Esophagus squamous epithelium (tissue), 5 donors: Measurements from ENCODE around the gene DHCR7. TPM values are rescaled to one million over a fixed set of nuclear protein-coding genes. Genes with fewer than 3 reads are reported as not detected.

Source experiments
- DNase-seq: peaks from one replicate; lab custom pipeline; 2025; lab: John Stamatoyannopoulos, UW
- H3K27ac ChIP-seq, 4 donors: fragments of 200-600 bp; sonication (generic); one replicate each; pipeline ENCODE4 v1.5.1; 2016 to 2019; ENCODE audit warnings: mild to moderate bottlenecking in 1 of 4
- H3K27me3 ChIP-seq, 4 donors: fragments of 200-600 bp; sonication (generic); 1 replicate in 3 of 4; 2 replicates in 1 of 4; pipeline versions ENCODE4 v1.5.1 to v1.6.0; 2017 to 2021; ENCODE audit warnings: antibody characterized with exemption in 1 of 4
- H3K36me3 ChIP-seq, 3 donors: fragments of 200-600 bp; sonication (generic); one replicate each; pipeline ENCODE4 v1.5.1; 2016 to 2019
- H3K4me1 ChIP-seq, 3 donors: fragments of 200-600 bp; sonication (generic); one replicate each; pipeline ENCODE4 v1.5.1; 2017 to 2019
- H3K4me3 ChIP-seq, 4 donors: fragments of 200-600 bp; sonication (generic); 1 replicate in 3 of 4; 2 replicates in 1 of 4; pipeline ENCODE4 v1.5.1; 2016 to 2019; ENCODE audit warnings: mild to moderate bottlenecking in 2 of 4, moderate library complexity in 1 of 4
- H3K9me3 ChIP-seq, 3 donors: fragments of 200-600 bp; sonication (generic); one replicate each; pipeline ENCODE4 v1.5.1; 2016 to 2019
- POLR2A ChIP-seq, 4 donors: fragments of 450-650 bp; IDR thresholded peaks; one replicate each; pipeline ENCODE4 v1.6.1; 2017; ENCODE audit warnings: antibody characterized with exemption in 4 of 4, mild to moderate bottlenecking in 4 of 4, moderate library complexity in 3 of 4
- WGBS, 2 donors: methylation state at CpG; one replicate each; pipeline ENCODE4 v1.1.5; 2018; 5-methylcytosine and 5-hydroxymethylcytosine counted together
- intact Hi-C: fragments of 100-400 bp; cut with DNase I; formaldehyde crosslinking; loops from one replicate; pipeline ENCODE4 v1.15.0; 2022
- total RNA-seq, 4 donors: library from RNA; depleted of rRNA; stranded (reverse); fragments of >200 nt; gene quantifications; one replicate each; pipeline ENCODE4 v1.1.0, GENCODE V29; 2016
- TF ChIP-seq, protein P1 (sequence below), 6 experiments: fragments of 450-650 bp in 4 of 6; fragments of 200-600 bp in 2 of 6; sonication (generic) in 2 of 6; IDR thresholded peaks; one replicate each; pipeline ENCODE4 v1.5.1; 2016 to 2019; ENCODE audit warnings: antibody characterized with exemption in 6 of 6, mild to moderate bottlenecking in 4 of 6, moderate library complexity in 4 of 6
- donor health status: DM: yes; HTN: yes; CAD: no.

Gene DHCR7
- total RNA-seq, 4 donors from 2014 or later = 22.5 to 86.1 (median 36.5) TPM

GRCh38 chr11:71395774-71396173, 52.4 kb downstream of the DHCR7 start:
- Histone ChIP-seq H3K27me3 (peaks cover 0 to 67% (median 0%) of the 10 kb centered on the region in 4 donors), H3K36me3 (no peaks in the 10 kb centered on the region), H3K27ac (no peak overlapping the region), H3K4me1 (peaks cover 0 to 10% (median 0%) of the 10 kb centered on the region in 3 donors), H3K9me3 (no peaks in the 10 kb centered on the region), H3K4me3 (no peak overlapping the region)
- no peak for DNase-seq
- no peak for TF ChIP-seq POLR2A (IDR thresholded peaks at IDR 0.05)
- TF ChIP-seq, protein P1, sequence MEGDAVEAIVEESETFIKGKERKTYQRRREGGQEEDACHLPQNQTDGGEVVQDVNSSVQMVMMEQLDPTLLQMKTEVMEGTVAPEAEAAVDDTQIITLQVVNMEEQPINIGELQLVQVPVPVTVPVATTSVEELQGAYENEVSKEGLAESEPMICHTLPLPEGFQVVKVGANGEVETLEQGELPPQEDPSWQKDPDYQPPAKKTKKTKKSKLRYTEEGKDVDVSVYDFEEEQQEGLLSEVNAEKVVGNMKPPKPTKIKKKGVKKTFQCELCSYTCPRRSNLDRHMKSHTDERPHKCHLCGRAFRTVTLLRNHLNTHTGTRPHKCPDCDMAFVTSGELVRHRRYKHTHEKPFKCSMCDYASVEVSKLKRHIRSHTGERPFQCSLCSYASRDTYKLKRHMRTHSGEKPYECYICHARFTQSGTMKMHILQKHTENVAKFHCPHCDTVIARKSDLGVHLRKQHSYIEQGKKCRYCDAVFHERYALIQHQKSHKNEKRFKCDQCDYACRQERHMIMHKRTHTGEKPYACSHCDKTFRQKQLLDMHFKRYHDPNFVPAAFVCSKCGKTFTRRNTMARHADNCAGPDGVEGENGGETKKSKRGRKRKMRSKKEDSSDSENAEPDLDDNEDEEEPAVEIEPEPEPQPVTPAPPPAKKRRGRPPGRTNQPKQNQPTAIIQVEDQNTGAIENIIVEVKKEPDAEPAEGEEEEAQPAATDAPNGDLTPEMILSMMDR (IDR thresholded peaks at IDR 0.05) = no peak
- 88 to 90% methylated on average over 2 to 6 of the region's 7 CpGs for WGBS, 2 donors
- intact Hi-C loops = no loop called here

DNA sequence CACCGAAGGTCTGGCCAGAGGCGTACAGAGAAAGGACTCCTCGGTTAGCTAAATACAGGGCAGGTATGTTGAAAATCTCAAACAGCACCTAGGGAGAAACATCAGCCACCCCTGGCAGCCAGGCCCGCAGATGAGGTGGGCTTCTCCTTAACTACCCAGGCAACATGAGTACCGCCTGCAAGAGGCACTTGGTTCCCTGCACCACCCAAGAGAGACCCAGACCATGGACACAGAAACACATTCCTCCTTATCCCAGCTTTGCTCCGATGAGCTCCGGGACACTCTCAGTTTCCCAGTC, 53.0 kb downstream of the DHCR7 start:
- intact Hi-C loops = no loop called here
- WGBS, 2 donors = 71 to 73% methylated on average over 7 of the region's 7 CpGs
- Histone ChIP-seq H3K27me3 (peaks cover 0 to 71% (median 0%) of the 10 kb centered on the region in 4 donors), H3K4me1 (peaks cover 0 to 10% (median 0%) of the 10 kb centered on the region in 3 donors), H3K9me3 (no peaks in the 10 kb centered on the region), H3K27ac (no peak overlapping the region), H3K4me3 (no peak overlapping the region), H3K36me3 (no peaks in the 10 kb centered on the region)
- TF ChIP-seq POLR2A (IDR thresholded peaks at IDR 0.05) = no peak
- TF ChIP-seq, protein P1 (IDR thresholded peaks at IDR 0.05) = no peak
- DNase-seq = no peak

- peaks cover 0 to 86% (median 0%) of the 10 kb centered on the region in 4 donors for H3K27me3 ChIP-seq
- no peaks in the 10 kb centered on the region for H3K9me3 ChIP-seq
- DNase-seq = no peak
- no peak for TF ChIP-seq POLR2A (IDR thresholded peaks at IDR 0.05)
- TF ChIP-seq, protein P1 (IDR thresholded peaks at IDR 0.05) = no peak
- no peaks in the 10 kb centered on the region for H3K36me3 ChIP-seq
- H3K27ac ChIP-seq = no peak overlapping the region
- no peak overlapping the region for H3K4me3 ChIP-seq
- H3K4me1 ChIP-seq = peaks cover 0 to 10% (median 0%) of the 10 kb centered on the region in 3 donors
- intact Hi-C loops = no loop called here
- 80 to 85% methylated on average over 2 of the region's 2 CpGs for WGBS, 2 donors
These were observed 54.9 kb downstream of the DHCR7 start for GRCh38 chr11:71393283-71393682.

DNA sequence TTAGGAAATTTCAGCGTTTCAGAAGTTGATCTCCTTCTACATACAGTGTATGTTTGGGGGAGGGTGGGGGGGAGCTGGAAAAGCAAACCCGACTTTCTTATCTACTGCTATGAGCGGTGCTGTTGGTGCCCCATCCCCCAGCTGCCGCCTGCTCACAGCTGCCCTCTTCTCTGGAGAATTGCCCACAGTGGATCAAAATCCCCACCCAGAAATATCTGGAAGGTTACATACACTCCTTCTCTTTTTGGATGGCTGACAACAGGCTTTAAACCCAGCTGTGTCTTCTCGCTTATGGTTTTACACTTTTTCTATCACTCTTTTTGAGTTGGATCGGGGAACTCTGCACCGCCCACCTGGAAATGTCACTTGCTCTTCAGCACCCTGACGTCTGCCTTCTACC, 56.4 kb downstream of the DHCR7 start:
- no peak overlapping the region for H3K4me3 ChIP-seq
- no peaks in the 10 kb centered on the region for H3K9me3 ChIP-seq
- no peak overlapping the region for H3K27ac ChIP-seq
- H3K36me3 ChIP-seq = no peaks in the 10 kb centered on the region
- intact Hi-C loops = no loop called here
- 15 to 22% methylated on average over 8 of the region's 8 CpGs for WGBS, 2 donors
- TF ChIP-seq, protein P1 (IDR thresholded peaks at IDR 0.05) = no peak
- TF ChIP-seq POLR2A (IDR thresholded peaks at IDR 0.05) = no peak
- peaks cover 0 to 10% (median 0%) of the 10 kb centered on the region in 3 donors for H3K4me1 ChIP-seq
- peaks cover 0 to 80% (median 0%) of the 10 kb centered on the region in 4 donors for H3K27me3 ChIP-seq
- DNase-seq = no peak

- 56 to 57% methylated on average over 5 of the region's 5 CpGs for WGBS, 2 donors
These were observed 56.8 kb downstream of the DHCR7 start for GRCh38 chr11:71391352-71391751.

More at GRCh38 chr11:71391352-71391751, 56.8 kb downstream of the DHCR7 start:
- peaks cover 0 to 10% (median 0%) of the 10 kb centered on the region in 3 donors for H3K4me1 ChIP-seq
- DNase-seq = no peak
- H3K36me3 ChIP-seq = no peaks in the 10 kb centered on the region
- H3K27me3 ChIP-seq = peaks cover 0 to 76% (median 0%) of the 10 kb centered on the region in 4 donors
- no peak overlapping the region for H3K27ac ChIP-seq
- H3K4me3 ChIP-seq = no peak overlapping the region
- TF ChIP-seq, protein P1 (IDR thresholded peaks at IDR 0.05) = no peak
- no peak for TF ChIP-seq POLR2A (IDR thresholded peaks at IDR 0.05)
- intact Hi-C loops = no loop called here
- no peaks in the 10 kb centered on the region for H3K9me3 ChIP-seq
